K562 (cell line): ENCODE results near the gene SEC11A. TPM values are rescaled to one million over a fixed set of nuclear protein-coding genes. Genes with fewer than 3 reads are reported as not detected.

Experiments
- ATAC-seq: fragments of 200-7000 bp; cut with Tn5 transposase; 3 replicates; pipeline ENCODE4 v1.9.1; 2020; ENCODE audit warnings: moderate library complexity
- BruUV-seq: library from RNA; stranded (reverse); fragments of 400-500 nt; replicated peaks from 2 replicates; lab custom pipeline; 2021; lab: Mats Ljungman, UMichigan
- CTCF ChIA-PET: fragments of 300-600 bp; formaldehyde crosslinking; extraction: SDS; loops from one replicate; lab custom pipeline; 2021; ENCODE audit warnings: low intra/inter-chr PET ratio; lab: Yijun Ruan, JAX
- POLR2A ChIA-PET: fragments of 300-600, 350-650 bp; sonication (Branson Sonifier 250); formaldehyde crosslinking; extraction: SDS; loops from one replicate; lab custom pipeline; 2021; ENCODE audit warnings: antibody characterized with exemption, inconsistent platforms; lab: Yijun Ruan, JAX
- DNase-seq, 4 experiments: peaks; one replicate each; pipeline versions ENCODE4 v3.0.0 to v3.0.0-alpha.2; 2011 to 2018; ENCODE audit warnings: low spot score in 3 of 4, mixed read lengths in 3 of 4; ENCODE audit errors: extremely low read depth in 1 of 4
- FAIRE-seq: peaks from 2 replicates; lab custom pipeline; 2011; peaks lifted over from hg19 to GRCh38; lab: Jason Lieb, UNC
- H2AFZ ChIP-seq: 2 replicates; pipeline ENCODE4 v1.6.0; 2011; ENCODE audit warnings: low read depth, low read length, control low read depth, inconsistent platforms
- H3K27ac ChIP-seq: fragments of 200-600 bp; 3 replicates; pipeline ENCODE4 v1.8.0; 2011; ENCODE audit warnings: low read depth, mild to moderate bottlenecking, control low read depth, inconsistent platforms, low read length, moderate library complexity, mixed read lengths; ENCODE audit errors: extremely low read depth
- H3K27me3 ChIP-seq, 2 experiments: fragments of 300-600 bp in 1 of 2; 2 replicates in 1 of 2; 3 replicates in 1 of 2; pipeline versions ENCODE4 v1.6.0 to v1.8.0; 2011; ENCODE audit warnings: inconsistent platforms in 2 of 2, low read length in 2 of 2, mild to moderate bottlenecking in 1 of 2, mixed read lengths in 1 of 2, moderate library complexity in 1 of 2; ENCODE audit not compliant: control insufficient read depth in 2 of 2, insufficient read depth in 2 of 2
- H3K36me3 ChIP-seq: fragments of 300-600 bp; 3 replicates; pipeline ENCODE4 v1.8.0; 2011; ENCODE audit warnings: mild to moderate bottlenecking, low read length, inconsistent platforms; ENCODE audit not compliant: control insufficient read depth, insufficient read depth
- H3K4me1 ChIP-seq, 2 experiments: fragments of 200-600 bp in 1 of 2; replicated peaks in 1 of 2; 2 replicates in 1 of 2; 3 replicates in 1 of 2; pipeline versions ENCODE4 v1.5.1 to v1.8.0; 2011; ENCODE audit warnings: inconsistent platforms in 2 of 2, low read length in 2 of 2, mild to moderate bottlenecking in 1 of 2, mixed read lengths in 1 of 2, moderate library complexity in 1 of 2; ENCODE audit not compliant: control insufficient read depth in 2 of 2, insufficient read depth in 2 of 2
- H3K4me2 ChIP-seq: 2 replicates; pipeline ENCODE4 v1.6.1; 2011; ENCODE audit warnings: low read length, control low read depth, inconsistent platforms, mixed read lengths; ENCODE audit not compliant: insufficient read depth
- H3K4me3 ChIP-seq: fragments of 200-600 bp; sonication (generic), shearing (Covaris generic); 2 replicates; pipeline ENCODE4 v1.5.1; 2016; ENCODE audit warnings: control low read depth, inconsistent platforms
- H3K79me2 ChIP-seq: fragments of 200-600 bp; 3 replicates; pipeline ENCODE4 v1.8.0; 2011; ENCODE audit warnings: low read length, inconsistent platforms; ENCODE audit not compliant: control insufficient read depth, insufficient read depth
- H3K9ac ChIP-seq, 2 experiments: 2 replicates each; pipeline versions ENCODE4 v1.6.0 to v1.6.1; 2011; ENCODE audit warnings: low read depth in 2 of 2, low read length in 2 of 2, control low read depth in 1 of 2, inconsistent platforms in 1 of 2, mild to moderate bottlenecking in 1 of 2, mixed read lengths in 1 of 2; ENCODE audit not compliant: insufficient read depth in 1 of 2
- H3K9me1 ChIP-seq: one replicate; pipeline ENCODE4 v1.6.0; 2011; ENCODE audit warnings: inconsistent platforms, mild to moderate bottlenecking, low read length, moderate library complexity; ENCODE audit not compliant: control insufficient read depth, insufficient read depth
- H3K9me3 ChIP-seq: replicated peaks from 2 replicates; pipeline ENCODE4 v1.5.1; 2011; ENCODE audit warnings: low read depth, low read length, inconsistent platforms; ENCODE audit not compliant: control insufficient read depth, insufficient read depth
- H4K20me1 ChIP-seq: replicated peaks from 2 replicates; pipeline ENCODE4 v1.6.1; 2011; ENCODE audit warnings: low read length, inconsistent platforms, mixed read lengths; ENCODE audit not compliant: control insufficient read depth, insufficient read depth
- ATF1 ChIP-seq, 2 experiments: fragments of 450-650 bp in 1 of 2; IDR thresholded peaks; 2 replicates each; pipeline ENCODE4 v1.6.1; 2016; ENCODE audit warnings: missing compliant biosample characterization in 1 of 2, missing genetic modification characterization in 1 of 2
- CTBP1 ChIP-seq: fragments of 450-650 bp; IDR thresholded peaks from 2 replicates; pipeline ENCODE4 v1.6.1; 2016; ENCODE audit warnings: borderline replicate concordance
- GTF2B ChIP-seq: IDR thresholded peaks from 2 replicates; pipeline ENCODE4 v1.6.1; 2011; ENCODE audit not compliant: insufficient read length; ENCODE audit errors: extremely low read depth
- MAX ChIP-seq: sonication (generic); formaldehyde crosslinking; IDR thresholded peaks from 2 replicates; pipeline ENCODE4 v1.9.0; 2022; ENCODE audit warnings: mild to moderate bottlenecking, missing genetic modification reagents
- NCOA2 ChIP-seq, 2 experiments: fragments of 450-650 bp; IDR thresholded peaks; 2 replicates each; pipeline ENCODE4 v1.6.1; 2018; ENCODE audit warnings: mild to moderate bottlenecking in 2 of 2, moderate library complexity in 1 of 2; ENCODE audit not compliant: partially characterized antibody in 2 of 2
- NR2C1 ChIP-seq, 2 experiments: fragments of 450-650 bp; IDR thresholded peaks; 2 replicates each; pipeline ENCODE4 v1.6.1; 2017; ENCODE audit warnings: mild to moderate bottlenecking in 2 of 2, antibody characterized with exemption in 1 of 2, inconsistent platforms in 1 of 2, missing compliant biosample characterization in 1 of 2, missing genetic modification characterization in 1 of 2
- SMAD1 ChIP-seq: fragments of 150-350 bp; IDR thresholded peaks from 2 replicates; pipeline ENCODE4 v1.6.1; 2014; ENCODE audit warnings: low read length, low read depth; ENCODE audit not compliant: partially characterized antibody
- SPI1 ChIP-seq: IDR thresholded peaks from 2 replicates; pipeline ENCODE4 v1.6.1; 2011; ENCODE audit warnings: low read depth, low read length, control low read depth, borderline replicate concordance
- ZNF324 ChIP-seq: fragments of 250-450 bp; sonication (Bioruptor Pico); IDR thresholded peaks from 2 replicates; pipeline ENCODE4 v1.4.0; 2020; ENCODE audit warnings: mild to moderate bottlenecking
- WGBS: fragments of 100-300 bp; shearing (Covaris generic); methylation state at CpG from one replicate; pipeline ENCODE4 v1.1.6; 2016; ENCODE audit warnings: low coverage, mixed read lengths; ENCODE audit not compliant: insufficient coverage; ENCODE audit errors: missing lambda C conversion rate; 5-methylcytosine and 5-hydroxymethylcytosine counted together
- in situ Hi-C: fragments of 300-500 bp; cut with MboI; formaldehyde crosslinking; loops from 4 replicates; pipeline ENCODE4 v1.15.0; 2018; ENCODE audit warnings: inconsistent platforms, mixed read lengths
- intact Hi-C: fragments of 100-400 bp; cut with micrococcal nuclease; formaldehyde crosslinking; loops from 2 replicates; pipeline ENCODE4 v1.14.2; 2022
- polyA plus RNA-seq, 8 experiments: library from polyadenylated mRNA; depleted of rRNA in 4 of 8; stranded (reverse) in 5 of 8; unstranded in 3 of 8; fragments of >200 nt; fragmentation: Nextera tagmentation in 2 of 8; fragmentation: Illumina TruSeq in 1 of 8; extraction: Ambion mirVana in 2 of 8; extraction: Trizol in 1 of 8; gene quantifications; 2 replicates each; pipeline versions ENCODE4 v1.2.1 to v1.2.3, GENCODE V29; 2011 to 2014; ENCODE audit warnings: inconsistent platforms in 1 of 8, missing spikeins in 1 of 8
- total RNA-seq, 7 experiments: library from RNA; depleted of rRNA in 6 of 7; stranded (reverse); fragments of >200 nt in 6 of 7; fragmentation: Illumina TruSeq in 2 of 7; extraction: Trizol in 2 of 7; gene quantifications; 2 replicates each; pipeline versions ENCODE4 v1.2.1 to v1.2.3, GENCODE V29; 2011 to 2021; ENCODE audit warnings: low replicate concordance in 1 of 7
- TF ChIP-seq, protein P1 (sequence below): fragments of 450-650 bp; conservative IDR thresholded peaks from 2 replicates; pipeline ENCODE4 v1.6.1; 2016; ENCODE audit warnings: missing genetic modification characterization, low read depth, mild to moderate bottlenecking, control low read depth, missing compliant biosample characterization

The SEC11A gene
- total and polyA plus RNA-seq, 9 of the 15 experiments (the other 6 are each of a cell fraction or from before 2014, with no cell fraction given) = 175 to 310 (median 229) TPM

DNA sequence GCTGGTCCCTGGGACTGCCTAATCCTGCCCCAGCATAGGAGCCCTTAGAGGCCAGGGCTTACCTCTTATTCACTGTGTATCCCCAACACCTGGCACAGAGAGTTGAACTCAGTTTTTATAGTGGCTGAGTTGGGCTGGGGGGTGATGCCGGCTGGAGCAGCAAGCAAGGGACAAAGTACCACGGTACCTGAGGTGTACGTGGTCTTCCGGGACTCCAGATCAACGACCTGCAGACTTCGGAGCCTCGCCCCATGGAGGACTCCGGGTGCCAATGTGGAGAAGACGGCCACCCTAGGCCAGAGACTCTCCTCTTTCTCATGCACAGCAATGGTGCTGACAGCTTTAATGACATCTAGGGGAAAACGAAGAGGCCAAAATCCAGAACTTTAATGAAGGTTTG lies 69.9 kb downstream of the SEC11A start:
- intact Hi-C loops (no loop called here), in situ Hi-C loops (no loop called here)
- ATAC-seq = no peak
- DNase-seq = no peak
- POLR2A ChIA-PET = no interaction called here
- no peak overlapping the region for H3K4me3 ChIP-seq
- peaks cover 9% of the 10 kb centered on the region for H3K9me1 ChIP-seq
- no peak overlapping the region for H3K4me2 ChIP-seq
- 94% methylated on average over 9 of the region's 10 CpGs for WGBS
- peaks cover 85% of the 10 kb centered on the region for H3K36me3 ChIP-seq
- H4K20me1 ChIP-seq = no peaks in the 10 kb centered on the region; the same call in 1 of the 2 replicates
- no peak overlapping the region for H3K27ac ChIP-seq
- no peaks in the 10 kb centered on the region for H3K9me3 ChIP-seq
- H3K27me3 ChIP-seq = no peaks in the 10 kb centered on the region
- no peak overlapping the region for H2AFZ ChIP-seq
- CTCF ChIA-PET = no interaction called here
- no peak for FAIRE-seq
- no TSS peak for BruUV-seq
- no peaks in the 10 kb centered on the region for H3K79me2 ChIP-seq
- TF ChIP-seq NCOA2 (IDR thresholded peaks at IDR 0.05; ENCODE audit: partially characterized antibody in 2 of 2) (no peak), SPI1 (no peak), GTF2B (no peak), MAX (CRISPR knock-in tag) (no peak), SMAD1 (no peak), ATF1 (CRISPR knock-in tag; IDR thresholded peaks at IDR 0.05) (no peak), ATF1 (tag; IDR thresholded peaks at IDR 0.05) (no peak), NR2C1 (IDR thresholded peaks at IDR 0.05) (no peak), NR2C1 (tag; IDR thresholded peaks at IDR 0.05) (no peak), ZNF324 (CRISPR knock-in tag) (no peak), CTBP1 (no peak)
- TF ChIP-seq, protein P1, sequence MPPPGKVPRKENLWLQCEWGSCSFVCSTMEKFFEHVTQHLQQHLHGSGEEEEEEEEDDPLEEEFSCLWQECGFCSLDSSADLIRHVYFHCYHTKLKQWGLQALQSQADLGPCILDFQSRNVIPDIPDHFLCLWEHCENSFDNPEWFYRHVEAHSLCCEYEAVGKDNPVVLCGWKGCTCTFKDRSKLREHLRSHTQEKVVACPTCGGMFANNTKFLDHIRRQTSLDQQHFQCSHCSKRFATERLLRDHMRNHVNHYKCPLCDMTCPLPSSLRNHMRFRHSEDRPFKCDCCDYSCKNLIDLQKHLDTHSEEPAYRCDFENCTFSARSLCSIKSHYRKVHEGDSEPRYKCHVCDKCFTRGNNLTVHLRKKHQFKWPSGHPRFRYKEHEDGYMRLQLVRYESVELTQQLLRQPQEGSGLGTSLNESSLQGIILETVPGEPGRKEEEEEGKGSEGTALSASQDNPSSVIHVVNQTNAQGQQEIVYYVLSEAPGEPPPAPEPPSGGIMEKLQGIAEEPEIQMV (tag) = no peak
- H3K9ac ChIP-seq = peak overlapping the region in 1 of 2 experiments; percentile 29; a peak in 1 of 4 replicates
- peaks cover 5 to 16% of the 10 kb centered on the region in 2 experiments; a peak in 3 of 5 replicates for H3K4me1 ChIP-seq
